Mesothelial cell of epicardium (in vitro differentiated cells): ENCODE data around the gene DNAH2. TPM values are rescaled to one million over a fixed set of nuclear protein-coding genes. Genes with fewer than 3 reads are reported as not detected.
"Not testable (repeated sequence)": the region's sequence is repeated elsewhere in the genome, so short reads cannot be mapped to it uniquely, and the experiment has no call there.

Experiments used
- DNase-seq, 2 experiments: peaks; one replicate each; pipeline ENCODE4 v3.0.0; 2021; ENCODE audit warnings: low spot score in 2 of 2; ENCODE audit not compliant: unreplicated experiment in 2 of 2
- H3K27ac Mint-ChIP-seq: 2 replicates; pipeline ENCODE4 v1.8.0; 2021; ENCODE audit warnings: mixed read lengths
- H3K27me3 Mint-ChIP-seq: 2 replicates; pipeline ENCODE4 v1.8.0; 2021; ENCODE audit warnings: low read depth, mixed read lengths
- H3K36me3 Mint-ChIP-seq: 2 replicates; pipeline ENCODE4 v1.8.0; 2021; ENCODE audit warnings: mixed read lengths
- H3K4me1 Mint-ChIP-seq: 2 replicates; pipeline ENCODE4 v1.8.0; 2021; ENCODE audit warnings: mixed read lengths
- H3K4me3 Mint-ChIP-seq: 2 replicates; pipeline ENCODE4 v1.8.0; 2021; ENCODE audit warnings: mild to moderate bottlenecking, moderate library complexity, mixed read lengths
- H3K9me3 Mint-ChIP-seq: 2 replicates; pipeline ENCODE4 v1.8.0; 2021; ENCODE audit warnings: mixed read lengths
- CTCF ChIP-seq: fragments of 200-600 bp; sonication (generic); IDR thresholded peaks from one replicate; pipeline ENCODE4 v1.5.0; 2021; ENCODE audit warnings: antibody characterized with exemption; ENCODE audit not compliant: unreplicated experiment
- total RNA-seq: library from RNA; stranded (reverse); gene quantifications from 3 replicates; pipeline ENCODE4 v1.2.1, GENCODE V29; 2021

Gene DNAH2
- total RNA-seq, 1 donor from 2014 or later, result 0.18 TPM

- Mint-ChIP-seq H3K27ac (no peak overlapping the region), H3K9me3 (no peaks in the 10 kb centered on the region)
Measured at GRCh38 chr17:7803981-7804380, 86.4 kb downstream of the DNAH2 start.

GRCh38 chr17:7806587-7806986 lies 89.0 kb downstream of the DNAH2 start:
- Mint-ChIP-seq H3K27ac (no peak overlapping the region), H3K27me3 (peaks cover 5% of the 10 kb centered on the region), H3K4me3 (no peak overlapping the region), H3K36me3 (no peaks in the 10 kb centered on the region), H3K9me3 (no peaks in the 10 kb centered on the region), H3K4me1 (peaks cover 9% of the 10 kb centered on the region)
- no peak for TF ChIP-seq CTCF
- no peak for DNase-seq

More at GRCh38 chr17:7803981-7804380, 86.4 kb downstream of the DNAH2 start:
- H3K4me3 Mint-ChIP-seq, result no peak overlapping the region
- H3K36me3 Mint-ChIP-seq, result no peaks in the 10 kb centered on the region
- H3K4me1 Mint-ChIP-seq, result peaks cover 9% of the 10 kb centered on the region
- no peak for TF ChIP-seq CTCF
- H3K27me3 Mint-ChIP-seq, result peaks cover 7% of the 10 kb centered on the region
- DNase-seq, result no peak

- H3K36me3 Mint-ChIP-seq, result no peaks in the 10 kb centered on the region
- no peak overlapping the region for H3K27ac Mint-ChIP-seq
- no peak for DNase-seq
- no peak overlapping the region for H3K4me3 Mint-ChIP-seq
- no peaks in the 10 kb centered on the region for H3K9me3 Mint-ChIP-seq
- TF ChIP-seq CTCF, result no peak
- H3K4me1 Mint-ChIP-seq, result peaks cover 6% of the 10 kb centered on the region
- H3K27me3 Mint-ChIP-seq, result peaks cover 5% of the 10 kb centered on the region
Measured at GRCh38 chr17:7807206-7807605, 89.7 kb downstream of the DNAH2 start.

- Mint-ChIP-seq H3K36me3 (no peaks in the 10 kb centered on the region), H3K27ac (no peak overlapping the region), H3K27me3 (peaks cover 5% of the 10 kb centered on the region), H3K9me3 (no peaks in the 10 kb centered on the region), H3K4me3 (no peak overlapping the region), H3K4me1 (peaks cover under 1% of the 10 kb centered on the region)
- DNase-seq, result no peak
- TF ChIP-seq CTCF, result no peak
Measured at GRCh38 chr17:7809086-7809790, 91.7 kb downstream of the DNAH2 start.

- H3K36me3 Mint-ChIP-seq, H3K27ac Mint-ChIP-seq, H3K9me3 Mint-ChIP-seq, DNase-seq, H3K4me3 Mint-ChIP-seq, H3K27me3 Mint-ChIP-seq, H3K4me1 Mint-ChIP-seq: not testable (repeated sequence)
Measured at GRCh38 chr17:7809791-7810343, 92.3 kb downstream of the DNAH2 start.

- H3K4me1 Mint-ChIP-seq, result no peaks in the 10 kb centered on the region
- DNase-seq, result no peak
- TF ChIP-seq CTCF, result no peak
- peaks cover 5% of the 10 kb centered on the region for H3K27me3 Mint-ChIP-seq
- H3K27ac Mint-ChIP-seq, result no peak overlapping the region
- H3K4me3 Mint-ChIP-seq, result no peak overlapping the region
- no peaks in the 10 kb centered on the region for H3K9me3 Mint-ChIP-seq
- H3K36me3 Mint-ChIP-seq, result no peaks in the 10 kb centered on the region
Measured at GRCh38 chr17:7811251-7811650, 93.7 kb downstream of the DNAH2 start.
